ENCODE data around the gene GADD45A.

GRCh38 chr1:67701876-67702275, 16.9 kb downstream of the GADD45A start:
- TF ChIP-seq CTCF (IDR thresholded peaks at IDR 0.05): no peak
- no peak for TF ChIP-seq USF1 (CRISPR knock-in tag; IDR thresholded peaks at IDR 0.05)
- TF ChIP-seq ZNF121 (CRISPR knock-in tag; IDR thresholded peaks at IDR 0.05): no peak
- no peak for TF ChIP-seq E2F5 (CRISPR knock-in tag; IDR thresholded peaks at IDR 0.05)
- no peak for TF ChIP-seq AFF4 (CRISPR knock-in tag; IDR thresholded peaks at IDR 0.05; ENCODE audit: borderline replicate concordance)
- TF ChIP-seq NR3C1 (CRISPR knock-in tag; conservative IDR thresholded peaks at IDR 0.05; ENCODE audit: low read depth): no peak
- no peak for TF ChIP-seq IRF1 (CRISPR knock-in tag; IDR thresholded peaks at IDR 0.05)
- no peak for TF ChIP-seq CBFB (CRISPR knock-in tag; IDR thresholded peaks at IDR 0.05; ENCODE audit: low read depth)
- TF ChIP-seq RORB (CRISPR knock-in tag; IDR thresholded peaks at IDR 0.05): no peak
- no peak for TF ChIP-seq PRRX2 (CRISPR knock-in tag; IDR thresholded peaks at IDR 0.05)

Data from WTC11 (cell line).